Stomach (tissue), 9 donors: ENCODE results near the gene TEX53. TPM values are rescaled to one million over a fixed set of nuclear protein-coding genes. Genes with fewer than 3 reads are reported as not detected.

Experiments
- DNase-seq, 2 donors: peaks; one replicate each; pipeline versions ENCODE4 v3.0.0 to v3.0.0-alpha.2; 2013 to 2019
- H3K27ac ChIP-seq, 5 donors: fragments of 200-600 bp in 4 of 5; sonication (generic) in 4 of 5; one replicate each; pipeline ENCODE4 v1.5.1; 2013 to 2019; ENCODE audit warnings: mild to moderate bottlenecking in 1 of 5, moderate library complexity in 1 of 5
- H3K27me3 ChIP-seq, 3 donors: fragments of 200-600 bp; sonication (generic); one replicate each; pipeline ENCODE4 v1.5.1; 2017 to 2019; ENCODE audit warnings: mixed run types in 1 of 3
- H3K36me3 ChIP-seq, 4 donors: fragments of 200-600 bp; sonication (generic); 1 replicate in 3 of 4; 2 replicates in 1 of 4; pipeline ENCODE4 v1.5.1; 2016 to 2019
- H3K4me1 ChIP-seq, 4 donors: fragments of 200-600 bp; sonication (generic); one replicate each; pipeline ENCODE4 v1.5.1; 2016 to 2019
- H3K4me3 ChIP-seq, 4 donors: fragments of 200-600 bp; sonication (generic) in 3 of 4; one replicate each; pipeline ENCODE4 v1.5.1; 2016 to 2019; ENCODE audit warnings: mild to moderate bottlenecking in 1 of 4
- H3K9me3 ChIP-seq, 4 donors: fragments of 200-600 bp; sonication (generic); one replicate each; pipeline ENCODE4 v1.5.1; 2016 to 2019
- CTCF ChIP-seq, 7 experiments: fragments of 450-650 bp in 4 of 7; fragments of 200-600 bp in 3 of 7; sonication (generic) in 3 of 7; IDR thresholded peaks; one replicate each; pipeline ENCODE4 v1.5.1; 2016 to 2019; ENCODE audit warnings: antibody characterized with exemption in 7 of 7, control low read depth in 2 of 7, mild to moderate bottlenecking in 1 of 7
- EP300 ChIP-seq: sonication (generic); formaldehyde crosslinking; IDR thresholded peaks from one replicate; pipeline ENCODE4 v1.6.1; 2017; ENCODE audit warnings: antibody characterized with exemption
- POLR2A ChIP-seq, 4 donors: fragments of 450-650 bp; IDR thresholded peaks; one replicate each; pipeline ENCODE4 v1.6.1; 2016; ENCODE audit warnings: antibody characterized with exemption in 4 of 4, control low read depth in 2 of 4, mild to moderate bottlenecking in 1 of 4, moderate library complexity in 1 of 4
- POLR2AphosphoS5 ChIP-seq, 3 donors: sonication (generic); formaldehyde crosslinking; IDR thresholded peaks; one replicate each; pipeline ENCODE4 v1.6.1; 2016; ENCODE audit warnings: antibody characterized with exemption in 3 of 3
- WGBS, 5 donors: extraction: QIAGEN DNeasy Blood & Tissue Kit in 3 of 5; methylation state at CpG; one replicate each; pipeline versions ENCODE4 v1.1.5 to v1.1.7; 2013 to 2018; 5-methylcytosine and 5-hydroxymethylcytosine counted together
- intact Hi-C: fragments of 100-400 bp; cut with DNase I; formaldehyde crosslinking; loops from one replicate; pipeline ENCODE4 v1.15.1; 2023; ENCODE audit warnings: low total_unique reads
- polyA plus RNA-seq, 3 donors: library from polyadenylated mRNA; stranded (reverse); fragments of 200-250 nt; gene quantifications; one replicate each; pipeline ENCODE4 v1.2.3, GENCODE V29; 2013
- total RNA-seq, 5 donors: library from RNA; depleted of rRNA; stranded (reverse); fragments of >200 nt; gene quantifications; one replicate each; pipeline versions ENCODE4 v1.1.0 to v1.2.3, GENCODE V29; 2014 to 2016
- donor health status: healthy with polysubstance abuse.
- donor health status: Bipolar disorder and iron deficiency.
- donor health status: healthy.

Gene TEX53
- total and polyA plus RNA-seq, 8 donors: not detected

DNA sequence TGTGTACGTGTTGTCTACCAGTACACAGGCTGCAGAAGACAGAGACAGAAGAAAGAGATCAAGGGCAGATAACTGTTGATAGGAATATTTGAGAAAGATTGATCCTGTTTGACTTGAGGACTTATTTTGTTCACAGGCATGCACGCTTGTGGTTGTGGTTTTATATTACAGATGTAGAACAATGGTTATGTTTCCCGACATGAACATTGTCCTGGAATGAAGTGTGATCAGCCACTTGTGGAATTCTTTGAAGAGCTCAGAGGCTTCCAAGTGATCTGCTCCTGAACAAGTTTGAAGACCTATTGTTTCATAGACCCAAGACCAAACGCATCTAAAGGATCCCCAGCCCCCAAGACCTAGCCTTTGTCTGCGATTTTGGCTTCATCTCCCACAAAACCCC lies 13.7 kb downstream of the TEX53 start:
- no peak overlapping the region for H3K4me3 ChIP-seq
- TF ChIP-seq POLR2AphosphoS5 (IDR thresholded peaks at IDR 0.05) (no peak), EP300 (no peak), CTCF (IDR thresholded peaks at IDR 0.05) (no peak), POLR2A (IDR thresholded peaks at IDR 0.05) (no peak)
- H3K9me3 ChIP-seq: no peaks in the 10 kb centered on the region
- no peak for DNase-seq
- H3K27ac ChIP-seq: no peak overlapping the region
- H3K27me3 ChIP-seq: no peaks in the 10 kb centered on the region
- H3K4me1 ChIP-seq: no peaks in the 10 kb centered on the region
- 83 to 90% (median 87%) methylated on average over 5 of the region's 5 CpGs for WGBS, 5 donors
- intact Hi-C loops: no loop called here
- peaks cover 22 to 97% (median 81%) of the 10 kb centered on the region in 4 donors for H3K36me3 ChIP-seq

DNA sequence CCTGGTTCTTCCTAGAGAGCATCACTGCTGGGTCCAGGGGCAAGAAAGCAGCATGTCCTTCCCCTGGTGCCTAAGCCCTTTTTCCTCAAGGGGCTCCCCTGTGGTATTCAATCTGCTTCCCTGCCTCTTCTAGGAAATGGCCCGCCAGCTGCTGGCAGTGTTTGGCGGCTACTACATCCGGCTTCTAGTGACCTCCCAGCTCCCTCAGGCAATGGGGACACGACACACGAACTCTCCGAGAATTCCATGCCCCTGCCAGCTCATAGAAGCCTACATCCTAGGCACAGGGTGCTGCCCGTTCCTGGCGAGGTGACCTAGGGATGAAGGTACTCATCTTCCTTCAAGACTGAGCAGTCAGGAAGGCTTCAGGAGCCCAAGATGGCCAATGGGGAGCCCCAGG lies 14.6 kb downstream of the TEX53 start:
- no peak overlapping the region for H3K4me3 ChIP-seq
- H3K4me1 ChIP-seq: no peaks in the 10 kb centered on the region
- no peak for TF ChIP-seq EP300
- TF ChIP-seq POLR2A (IDR thresholded peaks at IDR 0.05): no peak
- no peak for TF ChIP-seq POLR2AphosphoS5 (IDR thresholded peaks at IDR 0.05)
- no peak for TF ChIP-seq CTCF (IDR thresholded peaks at IDR 0.05)
- intact Hi-C loops: no loop called here
- no peak overlapping the region for H3K27ac ChIP-seq
- H3K27me3 ChIP-seq: no peaks in the 10 kb centered on the region
- DNase-seq: no peak
- H3K36me3 ChIP-seq: peaks cover 22 to 97% (median 88%) of the 10 kb centered on the region in 4 donors
- no peaks in the 10 kb centered on the region for H3K9me3 ChIP-seq
- 84 to 93% (median 90%) methylated on average over 8 of the region's 8 CpGs for WGBS, 5 donors

GRCh38 chr9:114641967-114642366 lies 15.6 kb downstream of the TEX53 start:
- Histone ChIP-seq H3K4me3 (no peak overlapping the region), H3K27ac (no peak overlapping the region), H3K4me1 (no peaks in the 10 kb centered on the region), H3K9me3 (no peaks in the 10 kb centered on the region), H3K27me3 (no peaks in the 10 kb centered on the region), H3K36me3 (peaks cover 22 to 99% (median 92%) of the 10 kb centered on the region in 4 donors)
- intact Hi-C loops: no loop called here
- DNase-seq: no peak
- 63 to 81% (median 76%) methylated on average over 1 of the region's 1 CpG for WGBS, 5 donors
- no peak for TF ChIP-seq POLR2AphosphoS5 (IDR thresholded peaks at IDR 0.05)
- TF ChIP-seq POLR2A (IDR thresholded peaks at IDR 0.05): no peak
- TF ChIP-seq CTCF (IDR thresholded peaks at IDR 0.05): no peak
- TF ChIP-seq EP300: no peak

GRCh38 chr9:114638404-114638803 lies 19.2 kb downstream of the TEX53 start:
- Histone ChIP-seq H3K36me3 (peaks cover 19 to 100% (median 94%) of the 10 kb centered on the region in 4 donors), H3K27ac (no peak overlapping the region), H3K27me3 (no peaks in the 10 kb centered on the region), H3K4me1 (no peaks in the 10 kb centered on the region), H3K9me3 (no peaks in the 10 kb centered on the region), H3K4me3 (no peak overlapping the region)
- intact Hi-C loops: no loop called here
- 90 to 96% (median 94%) methylated on average over 8 of the region's 8 CpGs for WGBS, 5 donors
- TF ChIP-seq EP300 (no peak), CTCF (IDR thresholded peaks at IDR 0.05) (no peak), POLR2A (IDR thresholded peaks at IDR 0.05) (no peak), POLR2AphosphoS5 (IDR thresholded peaks at IDR 0.05) (no peak)
- DNase-seq: no peak
